IMR-90 (cell line): ENCODE measurements around the gene SPOUT1. TPM values are rescaled to one million over a fixed set of nuclear protein-coding genes. Genes with fewer than 3 reads are reported as not detected.

Experiments
- ATAC-seq: fragments of 200-7000 bp; cut with Tn5 transposase; 2 replicates; pipeline ENCODE4 v1.9.1; 2020; ENCODE audit warnings: low read depth, mild to moderate bottlenecking, moderate library complexity
- BruUV-seq: library from RNA; stranded (reverse); fragments of 400-500 nt; replicated peaks from 2 replicates; lab custom pipeline; 2021; lab: Mats Ljungman, UMichigan
- CTCF ChIA-PET: fragments of 300-600 bp; formaldehyde crosslinking; extraction: SDS; loops from one replicate; lab custom pipeline; 2021; ENCODE audit warnings: antibody characterized with exemption; lab: Yijun Ruan, JAX
- POLR2A ChIA-PET: fragments of 300-600 bp; sonication (Branson Sonifier 250); formaldehyde crosslinking; loops from one replicate; lab custom pipeline; 2022; ENCODE audit warnings: antibody characterized with exemption; ENCODE audit not compliant: unreplicated experiment; lab: Charles Lee
- DNase-seq: peaks from one replicate; pipeline ENCODE4 v3.0.0; 2013
- H2AFZ ChIP-seq: replicated peaks from 2 replicates; pipeline ENCODE3; 2013; ENCODE audit warnings: low read length, mild to moderate bottlenecking; ENCODE audit not compliant: poor library complexity
- H2AK5ac ChIP-seq: 2 replicates; pipeline ENCODE4 v1.6.1; 2013; ENCODE audit warnings: low read depth, low read length, inconsistent platforms
- H2AK9ac ChIP-seq: replicated peaks from 2 replicates; pipeline ENCODE3; 2013; ENCODE audit warnings: mild to moderate bottlenecking, low read depth, low read length, moderate library complexity; ENCODE audit not compliant: poor library complexity
- H2BK120ac ChIP-seq: 2 replicates; pipeline ENCODE4 v1.6.1; 2013; ENCODE audit warnings: low read depth, low read length, inconsistent platforms
- H2BK15ac ChIP-seq: 3 replicates; pipeline ENCODE4 v1.6.1; 2013; ENCODE audit warnings: low read depth, low read length, inconsistent platforms
- H2BK20ac ChIP-seq: 2 replicates; pipeline ENCODE4 v1.6.1; 2013; ENCODE audit warnings: low read depth, mild to moderate bottlenecking, inconsistent platforms, low read length, moderate library complexity
- H2BK5ac ChIP-seq: 2 replicates; pipeline ENCODE4 v1.6.1; 2013; ENCODE audit warnings: mild to moderate bottlenecking, low read depth, low read length, inconsistent platforms; ENCODE audit not compliant: poor library complexity, severe bottlenecking
- H3K14ac ChIP-seq: replicated peaks from 2 replicates; pipeline ENCODE4 v1.6.1; 2013; ENCODE audit warnings: low read depth, low read length, inconsistent platforms
- H3K18ac ChIP-seq: 2 replicates; pipeline ENCODE4 v1.6.1; 2013; ENCODE audit warnings: low read depth, low read length, control low read depth
- H3K23ac ChIP-seq: 2 replicates; pipeline ENCODE4 v1.6.1; 2013; ENCODE audit warnings: low read depth, low read length, inconsistent platforms
- H3K27ac ChIP-seq: 2 replicates; pipeline ENCODE4 v1.5.1; 2013; ENCODE audit warnings: mild to moderate bottlenecking, control low read depth, low read length; ENCODE audit not compliant: insufficient read depth
- H3K27me3 ChIP-seq: 2 replicates; pipeline ENCODE4 v1.6.1; 2013; ENCODE audit warnings: low read length; ENCODE audit not compliant: control insufficient read depth, insufficient read depth
- H3K36me3 ChIP-seq: 2 replicates; pipeline ENCODE4 v1.6.1; 2013; ENCODE audit warnings: low read length, mixed read lengths; ENCODE audit not compliant: control insufficient read depth, insufficient read depth
- H3K4ac ChIP-seq: 2 replicates; pipeline ENCODE4 v1.6.1; 2013; ENCODE audit warnings: low read depth, low read length, inconsistent platforms
- H3K4me1 ChIP-seq: 2 replicates; pipeline ENCODE4 v1.6.1; 2013; ENCODE audit warnings: low read length, mixed read lengths; ENCODE audit not compliant: control insufficient read depth, insufficient read depth
- H3K4me2 ChIP-seq: 2 replicates; pipeline ENCODE4 v1.6.1; 2013; ENCODE audit warnings: low read depth, mild to moderate bottlenecking, control low read depth, low read length, moderate library complexity
- H3K4me3 ChIP-seq: 2 replicates; pipeline ENCODE4 v1.5.1; 2013; ENCODE audit warnings: low read depth, mild to moderate bottlenecking, control low read depth, low read length, moderate library complexity; ENCODE audit not compliant: insufficient read depth
- H3K56ac ChIP-seq: 2 replicates; pipeline ENCODE4 v1.6.1; 2013; ENCODE audit warnings: low read length, inconsistent platforms; ENCODE audit not compliant: insufficient read depth; ENCODE audit errors: extremely low read depth
- H3K79me1 ChIP-seq, 2 experiments: 2 replicates each; pipeline ENCODE4 v1.6.1; 2013; ENCODE audit warnings: low read length in 2 of 2, inconsistent platforms in 1 of 2, low read depth in 1 of 2
- H3K9ac ChIP-seq: 2 replicates; pipeline ENCODE4 v1.6.1; 2013; ENCODE audit warnings: low read depth, low read length, control low read depth
- H3K9me1 ChIP-seq: 2 replicates; pipeline ENCODE4 v1.6.1; 2013; ENCODE audit warnings: low read length, inconsistent platforms; ENCODE audit not compliant: insufficient read depth
- H3K9me3 ChIP-seq: 2 replicates; pipeline ENCODE4 v1.6.1; 2013; ENCODE audit warnings: low read length; ENCODE audit not compliant: control insufficient read depth, insufficient read depth
- H4K20me1 ChIP-seq: 2 replicates; pipeline ENCODE4 v1.6.1; 2013; ENCODE audit warnings: low read length, inconsistent platforms; ENCODE audit not compliant: insufficient read depth
- H4K5ac ChIP-seq: 2 replicates; pipeline ENCODE4 v1.6.1; 2013; ENCODE audit warnings: mild to moderate bottlenecking, low read depth, low read length, control low read depth
- H4K8ac ChIP-seq, 2 experiments: 2 replicates each; pipeline ENCODE4 v1.6.1; 2013; ENCODE audit warnings: low read depth in 2 of 2, low read length in 2 of 2, control low read depth in 1 of 2, inconsistent platforms in 1 of 2
- H4K91ac ChIP-seq: 2 replicates; pipeline ENCODE4 v1.6.1; 2013; ENCODE audit warnings: low read depth, low read length, inconsistent platforms; ENCODE audit not compliant: insufficient read depth
- CEBPB ChIP-seq: IDR thresholded peaks from 2 replicates; pipeline ENCODE4 v1.6.1; 2012; ENCODE audit warnings: low read depth, low read length, improper control_type of control experiment
- CTCF ChIP-seq: conservative IDR thresholded peaks from 2 replicates; pipeline ENCODE4 v1.5.1; 2012; ENCODE audit warnings: mild to moderate bottlenecking, low read depth, low read length, improper control_type of control experiment
- ELK1 ChIP-seq: fragments of 150-350 bp; IDR thresholded peaks from 2 replicates; pipeline ENCODE4 v1.6.1; 2016; ENCODE audit warnings: low read depth, mild to moderate bottlenecking, low read length, moderate library complexity, borderline replicate concordance
- POLR2A ChIP-seq: IDR thresholded peaks from 2 replicates; pipeline ENCODE4 v1.6.1; 2012; ENCODE audit warnings: mild to moderate bottlenecking, low read depth, low read length
- RAD21 ChIP-seq: IDR thresholded peaks from 2 replicates; pipeline ENCODE4 v1.6.1; 2012; ENCODE audit warnings: low read length, improper control_type of control experiment
- RFX5 ChIP-seq: IDR thresholded peaks from 2 replicates; pipeline ENCODE4 v1.8.0; 2012; ENCODE audit warnings: low read depth, mild to moderate bottlenecking, low read length, moderate library complexity
- USF2 ChIP-seq: fragments of 150-350 bp; IDR thresholded peaks from 2 replicates; pipeline ENCODE4 v1.6.1; 2017; ENCODE audit warnings: mild to moderate bottlenecking, antibody characterized with exemption, low read length, low read depth
- WGBS, 2 experiments: methylation state at CpG; one replicate each; pipeline versions ENCODE4 v1.1.5 to v1.1.7; 2013; ENCODE audit warnings: missing lambda C conversion rate in 2 of 2; ENCODE audit not compliant: insufficient read length in 1 of 2; ENCODE audit errors: extremely low coverage in 2 of 2; 5-methylcytosine and 5-hydroxymethylcytosine counted together
- dilution Hi-C: fragments of 300-500 bp; cut with HindIII; formaldehyde crosslinking; loops from one replicate; pipeline ENCODE4 v1.14.3; 2018; ENCODE audit warnings: low sequenced_read_pairs; ENCODE audit not compliant: unreplicated experiment
- in situ Hi-C: fragments of 300-500 bp; cut with MboI; formaldehyde crosslinking; loops from 3 replicates; pipeline ENCODE4 v1.14.3; 2019; ENCODE audit warnings: low sequenced_read_pairs, inconsistent platforms, mixed read lengths
- intact Hi-C: fragments of 100-400 bp; cut with micrococcal nuclease; formaldehyde crosslinking; loops from 2 replicates; pipeline ENCODE4 v1.10.0; 2022
- polyA plus RNA-seq, 3 experiments: library from polyadenylated mRNA; depleted of rRNA; stranded (reverse); fragments of >200 nt; gene quantifications; 2 replicates each; pipeline ENCODE4 v1.2.3, GENCODE V29; 2012; ENCODE audit warnings: low replicate concordance in 1 of 3
- total RNA-seq: library from RNA; depleted of rRNA; stranded (reverse); fragments of >200 nt; gene quantifications from 2 replicates; pipeline ENCODE4 v1.2.3, GENCODE V29; 2012

Gene SPOUT1
- total and polyA plus RNA-seq, 2 of the 4 experiments (the other 2 are of a cell fraction) = 17.9 to 27.8 TPM

GRCh38 chr9:128808543-128808942 lies 21.1 kb downstream of the SPOUT1 start (continued):
- TF ChIP-seq RAD21 (no peak), ELK1 (no peak)

GRCh38 chr9:128807827-128808226 lies 21.8 kb downstream of the SPOUT1 start:
- no peak overlapping the region for H3K4me3 ChIP-seq
- H4K91ac ChIP-seq = no peak overlapping the region
- H3K14ac ChIP-seq = no peak overlapping the region
- no peak overlapping the region for H3K4ac ChIP-seq
- DNase-seq (no peak), ATAC-seq (no peak)
- ChIA-PET CTCF (no interaction called here), POLR2A (interaction anchor here (0.6 kb wide), 1 partner anchor 22 kb away, joined by 4 read pairs; the partner anchor contains the start of gene SPOUT1)
- peaks cover 38% of the 10 kb centered on the region for H3K36me3 ChIP-seq
- no peak overlapping the region for H2BK5ac ChIP-seq
- H2AFZ ChIP-seq = no peak overlapping the region
- H2BK120ac ChIP-seq = no peak overlapping the region
- H3K4me2 ChIP-seq = no peak overlapping the region
- no peak overlapping the region for H2BK20ac ChIP-seq
- no peak overlapping the region for H3K56ac ChIP-seq
- no peak overlapping the region for H4K5ac ChIP-seq
- H3K9me1 ChIP-seq = no peaks in the 10 kb centered on the region
- H3K23ac ChIP-seq = no peak overlapping the region
- no peak overlapping the region for H2AK9ac ChIP-seq
- no peak for TF ChIP-seq USF2
- no peak for TF ChIP-seq CEBPB
- TF ChIP-seq CTCF = no peak
- TF ChIP-seq POLR2A = no peak
- no peak for TF ChIP-seq RFX5
- no peak overlapping the region for H2BK15ac ChIP-seq
- H3K27ac ChIP-seq = no peak overlapping the region
- in situ Hi-C loops (no loop called here), dilution Hi-C loops (no loop called here), intact Hi-C loops (no loop called here)
- no peaks in the 10 kb centered on the region for H3K27me3 ChIP-seq
- BruUV-seq = no TSS peak
- 97% methylated on average over 12 of the region's 14 CpGs; no CpG with 5 or more reads in 1 of the 2 experiments for WGBS, 2 experiments
- no peak overlapping the region for H3K18ac ChIP-seq
- H4K8ac ChIP-seq = no peak overlapping the region
- no peak overlapping the region for H2AK5ac ChIP-seq
- H3K79me1 ChIP-seq = no peaks in the 10 kb centered on the region
- H3K9me3 ChIP-seq = no peaks in the 10 kb centered on the region
- H4K20me1 ChIP-seq = no peaks in the 10 kb centered on the region
- H3K9ac ChIP-seq = no peak overlapping the region
- no peaks in the 10 kb centered on the region for H3K4me1 ChIP-seq
